PC-9 (cell line): Measurements from ENCODE around the gene GPR153.

ENCODE experiments used
- CTCF ChIP-seq: fragments of 200-600 bp; sonication (generic); conservative IDR thresholded peaks from 2 replicates; pipeline ENCODE4 v1.6.1; 2017; ENCODE audit warnings: mixed run types, antibody characterized with exemption, mild to moderate bottlenecking, moderate library complexity
- EZH2 ChIP-seq: fragments of 200-600 bp; sonication (generic); IDR thresholded peaks from 2 replicates; pipeline ENCODE4 v1.8.0; 2017; ENCODE audit warnings: antibody characterized with exemption, low read depth

DNA sequence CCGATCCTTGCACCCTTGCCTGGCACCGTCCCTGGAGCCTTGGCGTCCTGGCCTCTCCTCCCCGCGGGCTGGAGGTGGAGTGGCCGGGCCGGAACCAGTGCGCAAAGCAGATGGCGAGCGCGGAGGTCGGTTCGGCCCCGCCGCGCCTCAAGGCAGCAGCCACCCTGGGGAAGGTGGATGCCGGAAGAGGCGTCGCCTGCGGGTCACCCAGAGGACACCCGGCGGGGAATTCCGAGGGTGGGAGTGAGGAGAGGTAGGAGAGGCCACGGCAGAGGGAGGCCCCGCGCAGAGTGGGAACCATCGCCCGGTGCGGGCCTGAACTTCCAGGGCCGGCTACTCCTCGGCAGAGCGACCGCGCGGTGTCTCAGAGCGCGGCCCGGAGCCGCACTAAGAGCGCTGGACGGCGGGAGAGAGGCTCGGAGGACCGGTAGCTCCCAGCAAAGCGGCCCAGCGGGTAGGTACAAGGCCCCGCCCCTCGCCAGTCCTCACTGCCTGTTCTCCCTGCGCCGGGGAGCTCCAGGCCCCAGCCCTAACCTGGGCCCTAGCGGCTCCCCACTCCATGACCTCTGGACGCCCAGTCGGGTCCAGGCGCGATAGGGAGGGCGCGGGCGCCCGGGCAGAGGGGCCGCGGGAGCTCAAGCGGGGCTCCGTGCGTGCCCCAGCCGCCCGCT lies 54.9 kb downstream of the GPR153 start, which contains the start of gene RNF207:
- TF ChIP-seq CTCF (no peak), EZH2 (no peak)
